Endothelial cell of umbilical vein (primary cell): Measurements from ENCODE around the gene NRBF2. TPM values are rescaled to one million over a fixed set of nuclear protein-coding genes. Genes with fewer than 3 reads are reported as not detected.
A peak's percentile ranks its signal among the peaks of the same experiment; 100 is the strongest.

Experiments
- BruUV-seq: library from RNA; stranded (reverse); fragments of 400-500 nt; replicated peaks from 2 replicates; lab custom pipeline; 2021; lab: Mats Ljungman, UMichigan
- CTCF ChIA-PET: fragments of 300-600, 350-600 bp; sonication (Branson Sonifier 250); formaldehyde crosslinking; loops from one replicate; lab custom pipeline; 2021; ENCODE audit warnings: antibody characterized with exemption, inconsistent platforms; lab: Charles Lee
- POLR2A ChIA-PET: fragments of 300-600, 350-600 bp; sonication (Branson Sonifier 250); formaldehyde crosslinking; loops from one replicate; lab custom pipeline; 2021; ENCODE audit warnings: antibody characterized with exemption, inconsistent platforms; lab: Charles Lee
- DNase-seq: peaks from one replicate; pipeline ENCODE4 v3.0.0-alpha.2; 2011; ENCODE audit warnings: low read depth, low spot score
- FAIRE-seq: peaks from 2 replicates; lab custom pipeline; 2011; peaks lifted over from hg19 to GRCh38; lab: Jason Lieb, UNC
- H2AFZ ChIP-seq: 2 replicates; pipeline ENCODE4 v1.6.0; 2012; ENCODE audit warnings: low read depth, low read length, control low read depth, inconsistent platforms
- H3K27ac ChIP-seq: 2 replicates; pipeline ENCODE4 v1.5.1; 2011; ENCODE audit warnings: low read depth, mild to moderate bottlenecking, control low read depth, low read length, moderate library complexity; ENCODE audit not compliant: insufficient read depth
- H3K27me3 ChIP-seq, 2 experiments: 2 replicates each; pipeline versions ENCODE4 v1.6.0 to v1.6.1; 2011; ENCODE audit warnings: low read length in 2 of 2, mixed read lengths in 1 of 2; ENCODE audit not compliant: control insufficient read depth in 2 of 2, insufficient read depth in 2 of 2
- H3K36me3 ChIP-seq, 2 experiments: 2 replicates in 1 of 2; 3 replicates in 1 of 2; pipeline ENCODE4 v1.5.1; 2011; ENCODE audit warnings: low read length in 2 of 2, mild to moderate bottlenecking in 1 of 2, moderate library complexity in 1 of 2; ENCODE audit not compliant: control insufficient read depth in 2 of 2, insufficient read depth in 2 of 2; ENCODE audit errors: extremely low read depth in 1 of 2
- H3K4me1 ChIP-seq: 3 replicates; pipeline ENCODE4 v1.5.1; 2011; ENCODE audit warnings: mild to moderate bottlenecking, low read length; ENCODE audit not compliant: control insufficient read depth, insufficient read depth; ENCODE audit errors: extremely low read depth
- H3K4me2 ChIP-seq: 2 replicates; pipeline ENCODE4 v1.6.1; 2011; ENCODE audit warnings: low read length, control low read depth, mixed read lengths; ENCODE audit not compliant: insufficient read depth
- H3K4me3 ChIP-seq, 3 experiments: fragments of 200-600 bp in 1 of 3; sonication (generic), shearing (Covaris generic) in 1 of 3; replicated peaks in 1 of 3; 2 replicates each; pipeline ENCODE4 v1.5.1; 2011 to 2016; ENCODE audit warnings: control low read depth in 3 of 3, low read length in 3 of 3, mild to moderate bottlenecking in 2 of 3, inconsistent platforms in 1 of 3, low read depth in 1 of 3, moderate library complexity in 1 of 3; ENCODE audit not compliant: insufficient read depth in 1 of 3
- H3K79me2 ChIP-seq: 2 replicates; pipeline ENCODE4 v1.6.0; 2012; ENCODE audit warnings: low read length, inconsistent platforms; ENCODE audit not compliant: control insufficient read depth, insufficient read depth
- H3K9ac ChIP-seq: replicated peaks from 2 replicates; pipeline ENCODE3; 2011; ENCODE audit warnings: low read length, control low read depth; ENCODE audit not compliant: insufficient read depth; ENCODE audit errors: extremely low read depth
- H3K9me1 ChIP-seq: replicated peaks from 3 replicates; pipeline ENCODE4 v1.6.0; 2011; ENCODE audit warnings: mild to moderate bottlenecking, low read length; ENCODE audit not compliant: control insufficient read depth, insufficient read depth; ENCODE audit errors: extremely low read depth
- H3K9me3 ChIP-seq: replicated peaks from 2 replicates; pipeline ENCODE4 v1.5.1; 2012; ENCODE audit warnings: low read length, inconsistent platforms; ENCODE audit not compliant: control insufficient read depth, insufficient read depth
- H4K20me1 ChIP-seq: replicated peaks from 2 replicates; pipeline ENCODE3; 2011; ENCODE audit warnings: mild to moderate bottlenecking, low read length; ENCODE audit not compliant: control insufficient read depth, insufficient read depth; ENCODE audit errors: extremely low read depth
- EZH2 ChIP-seq: IDR thresholded peaks from 2 replicates; pipeline ENCODE4 v1.6.1; 2012; ENCODE audit warnings: borderline replicate concordance, low read depth, mild to moderate bottlenecking, moderate library complexity, low read length, inconsistent platforms; ENCODE audit not compliant: severe bottlenecking
- FOS ChIP-seq: IDR thresholded peaks from 2 replicates; pipeline ENCODE4 v1.6.1; 2011; ENCODE audit warnings: mild to moderate bottlenecking, low read length, moderate library complexity, borderline replicate concordance; ENCODE audit not compliant: insufficient read depth
- GATA2 ChIP-seq: IDR thresholded peaks from 2 replicates; pipeline ENCODE4 v1.7.0; 2011; ENCODE audit warnings: low read depth, mild to moderate bottlenecking, moderate library complexity, mixed read lengths, low read length; ENCODE audit not compliant: insufficient read length, insufficient read depth
- JUN ChIP-seq: IDR thresholded peaks from 2 replicates; pipeline ENCODE4 v1.6.1; 2011; ENCODE audit warnings: borderline replicate concordance, low read depth; ENCODE audit not compliant: insufficient read length, insufficient read depth
- MYC ChIP-seq: IDR thresholded peaks from one replicate; pipeline ENCODE4 v1.6.1; 2011; ENCODE audit warnings: mild to moderate bottlenecking, low read depth, low read length
- POLR2A ChIP-seq: IDR thresholded peaks from 2 replicates; pipeline ENCODE4 v1.6.1; 2012; ENCODE audit warnings: low read depth, mild to moderate bottlenecking, control low read depth, low read length
- POLR2AphosphoS5 ChIP-seq: IDR thresholded peaks from 2 replicates; pipeline ENCODE4 v1.6.1; 2012; ENCODE audit warnings: low read depth, mild to moderate bottlenecking, control low read depth, low read length, moderate library complexity; ENCODE audit not compliant: insufficient read depth
- dilution Hi-C: fragments of 300-500 bp; cut with MboI; formaldehyde crosslinking; loops from one replicate; pipeline ENCODE4 v1.15.0; 2019; ENCODE audit warnings: low sequenced_read_pairs; ENCODE audit not compliant: extremely low pct_ligation_motif_present
- intact Hi-C: fragments of 100-400 bp; cut with micrococcal nuclease; formaldehyde crosslinking; loops from one replicate; pipeline ENCODE4 v1.10.0; 2022
- polyA plus RNA-seq, 4 experiments: library from polyadenylated mRNA; depleted of rRNA in 3 of 4; stranded (reverse) in 3 of 4; unstranded in 1 of 4; fragments of >200 nt; gene quantifications; 2 replicates each; pipeline versions ENCODE4 v1.2.1 to v1.2.3, GENCODE V29; 2011 to 2012; ENCODE audit warnings: missing spikeins in 1 of 4
- total RNA-seq: library from RNA; stranded (reverse); gene quantifications from 2 replicates; pipeline ENCODE4 v1.2.3, GENCODE V29; 2021
- TF ChIP-seq, protein P1 (sequence below), 2 donors: IDR thresholded peaks; 1 replicate in 1 of 2; 2 replicates in 1 of 2; pipeline ENCODE4 v1.5.1; 2011; ENCODE audit warnings: low read length in 2 of 2, mild to moderate bottlenecking in 2 of 2, moderate library complexity in 2 of 2, control low read depth in 1 of 2, inconsistent platforms in 1 of 2, low read depth in 1 of 2; ENCODE audit not compliant: insufficient read depth in 1 of 2; ENCODE audit errors: extremely low read depth in 1 of 2
- TF ChIP-seq, protein P2 (sequence below): IDR thresholded peaks from 2 replicates; pipeline ENCODE4 v1.6.1; 2011; ENCODE audit not compliant: insufficient read depth, insufficient read length

NRBF2 gene
- total and polyA plus RNA-seq, 2 donors (not counting 3 experiments of a cell fraction or from before 2014, with no cell fraction given), result 7.6 to 17.7 TPM

DNA sequence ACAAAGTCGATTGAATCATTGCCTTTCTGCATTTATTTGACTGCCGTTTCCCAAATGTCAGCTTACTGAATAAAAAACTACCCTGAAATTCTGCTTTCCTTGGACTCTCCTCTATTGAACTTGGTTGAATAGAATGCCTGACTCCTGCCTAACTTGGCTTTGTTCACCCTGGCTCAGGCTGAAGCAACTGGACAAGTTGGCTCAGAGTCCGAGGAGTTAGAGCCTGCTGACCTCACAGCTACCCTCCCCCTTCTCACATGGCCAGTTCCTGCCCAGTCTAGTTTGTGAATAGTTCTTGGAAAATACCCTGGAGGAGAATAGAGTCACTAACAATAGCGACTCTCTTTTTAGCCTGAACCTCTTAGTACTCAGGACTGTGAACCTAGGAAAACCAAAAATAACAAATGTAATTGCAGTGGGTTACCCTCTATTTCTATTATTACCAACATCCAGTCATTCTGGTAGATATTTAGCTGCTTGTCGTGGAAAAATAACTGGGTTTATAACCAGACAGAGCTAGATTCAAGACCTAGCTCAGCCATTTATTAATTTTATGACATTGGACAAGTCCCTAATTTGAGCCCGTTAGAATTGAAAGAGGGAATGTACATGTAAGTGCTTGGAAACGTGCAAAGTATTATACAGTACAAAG, 17.3 kb upstream of the NRBF2 start:
- Histone ChIP-seq H2AFZ (no peak overlapping the region), H3K27me3 (no peaks in the 10 kb centered on the region), H4K20me1 (no peaks in the 10 kb centered on the region), H3K9me1 (no peaks in the 10 kb centered on the region), H3K4me3 (no peak overlapping the region), H3K9ac (no peak overlapping the region), H3K36me3 (no peaks in the 10 kb centered on the region), H3K79me2 (no peaks in the 10 kb centered on the region), H3K4me1 (no peaks in the 10 kb centered on the region), H3K9me3 (no peaks in the 10 kb centered on the region), H3K4me2 (no peak overlapping the region), H3K27ac (no peak overlapping the region)
- POLR2A ChIA-PET, result no interaction called here
- CTCF ChIA-PET, result no interaction called here
- BruUV-seq, result no TSS peak
- DNase-seq, result peak; percentile 18
- intact Hi-C loops (no loop called here), dilution Hi-C loops (no loop called here)
- TF ChIP-seq GATA2, result no peak
- TF ChIP-seq MYC, result no peak
- no peak for TF ChIP-seq EZH2
- TF ChIP-seq FOS, result no peak
- TF ChIP-seq POLR2AphosphoS5, result no peak
- TF ChIP-seq, protein P1, sequence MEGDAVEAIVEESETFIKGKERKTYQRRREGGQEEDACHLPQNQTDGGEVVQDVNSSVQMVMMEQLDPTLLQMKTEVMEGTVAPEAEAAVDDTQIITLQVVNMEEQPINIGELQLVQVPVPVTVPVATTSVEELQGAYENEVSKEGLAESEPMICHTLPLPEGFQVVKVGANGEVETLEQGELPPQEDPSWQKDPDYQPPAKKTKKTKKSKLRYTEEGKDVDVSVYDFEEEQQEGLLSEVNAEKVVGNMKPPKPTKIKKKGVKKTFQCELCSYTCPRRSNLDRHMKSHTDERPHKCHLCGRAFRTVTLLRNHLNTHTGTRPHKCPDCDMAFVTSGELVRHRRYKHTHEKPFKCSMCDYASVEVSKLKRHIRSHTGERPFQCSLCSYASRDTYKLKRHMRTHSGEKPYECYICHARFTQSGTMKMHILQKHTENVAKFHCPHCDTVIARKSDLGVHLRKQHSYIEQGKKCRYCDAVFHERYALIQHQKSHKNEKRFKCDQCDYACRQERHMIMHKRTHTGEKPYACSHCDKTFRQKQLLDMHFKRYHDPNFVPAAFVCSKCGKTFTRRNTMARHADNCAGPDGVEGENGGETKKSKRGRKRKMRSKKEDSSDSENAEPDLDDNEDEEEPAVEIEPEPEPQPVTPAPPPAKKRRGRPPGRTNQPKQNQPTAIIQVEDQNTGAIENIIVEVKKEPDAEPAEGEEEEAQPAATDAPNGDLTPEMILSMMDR (IDR thresholded peaks at IDR 0.05; ENCODE audit: extremely low read depth in 1 of 2, insufficient read depth in 1 of 2, low read depth in 1 of 2, low read length in 2 of 2), result no peak
- no peak for TF ChIP-seq POLR2A
- no peak for TF ChIP-seq JUN
- TF ChIP-seq, protein P2, sequence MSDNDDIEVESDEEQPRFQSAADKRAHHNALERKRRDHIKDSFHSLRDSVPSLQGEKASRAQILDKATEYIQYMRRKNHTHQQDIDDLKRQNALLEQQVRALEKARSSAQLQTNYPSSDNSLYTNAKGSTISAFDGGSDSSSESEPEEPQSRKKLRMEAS, result no peak
- FAIRE-seq, result no peak
